SK-N-SH (cell line): Measurements from ENCODE around the gene CSTPP1. TPM values are rescaled to one million over a fixed set of nuclear protein-coding genes. Genes with fewer than 3 reads are reported as not detected.

Source experiments
- CTCF ChIA-PET: fragments of 300-600, 350-600 bp; formaldehyde crosslinking; extraction: SDS; loops from one replicate; lab custom pipeline; 2021; lab: Yijun Ruan, JAX
- POLR2A ChIA-PET: fragments of 350-600 bp; sonication (Branson Sonifier 250); formaldehyde crosslinking; extraction: SDS; loops from one replicate; lab custom pipeline; 2020; ENCODE audit warnings: antibody characterized with exemption, inconsistent platforms; lab: Yijun Ruan, JAX
- DNase-seq: peaks from one replicate; pipeline ENCODE4 v3.0.0; 2012
- H2AFZ ChIP-seq: fragments of 200-600 bp; sonication (generic); 2 replicates; pipeline ENCODE4 v1.8.1; 2016; ENCODE audit warnings: antibody characterized with exemption, mild to moderate bottlenecking, low read depth
- H3F3A ChIP-seq: fragments of 200-600 bp; sonication (generic); replicated peaks from 2 replicates; pipeline ENCODE3; 2016; ENCODE audit warnings: antibody characterized with exemption, mild to moderate bottlenecking; ENCODE audit not compliant: insufficient read depth
- H3K27ac ChIP-seq, 2 experiments: fragments of 200-500 bp in 1 of 2; fragments of 200-600 bp in 1 of 2; sonication (Bioruptor generic) in 1 of 2; sonication (generic), shearing (Covaris generic) in 1 of 2; 2 replicates each; pipeline versions ENCODE4 v1.5.1 to v1.6.1; 2014 to 2016; ENCODE audit warnings: low read depth in 2 of 2, inconsistent platforms in 1 of 2, low read length in 1 of 2, mild to moderate bottlenecking in 1 of 2, mixed read lengths in 1 of 2
- H3K27me3 ChIP-seq: fragments of 200-600 bp; sonication (generic), shearing (Covaris generic); 2 replicates; pipeline ENCODE4 v1.6.1; 2016; ENCODE audit warnings: mixed run types; ENCODE audit not compliant: insufficient read depth
- H3K36me3 ChIP-seq, 2 experiments: fragments of 200-500 bp in 1 of 2; fragments of 200-600 bp in 1 of 2; sonication (Bioruptor generic) in 1 of 2; sonication (generic) in 1 of 2; replicated peaks in 1 of 2; 2 replicates each; pipeline versions ENCODE3 to v1.5.1; 2014 to 2016; ENCODE audit warnings: low read length in 1 of 2, mild to moderate bottlenecking in 1 of 2; ENCODE audit not compliant: insufficient read depth in 2 of 2, control insufficient read depth in 1 of 2
- H3K4me1 ChIP-seq, 2 experiments: fragments of 200-500 bp in 1 of 2; fragments of 200-600 bp in 1 of 2; sonication (Bioruptor generic) in 1 of 2; sonication (generic), shearing (Covaris generic) in 1 of 2; 2 replicates each; pipeline versions ENCODE4 v1.5.1 to v1.6.1; 2014 to 2016; ENCODE audit warnings: low read depth in 1 of 2, low read length in 1 of 2, mixed run types in 1 of 2; ENCODE audit not compliant: insufficient read depth in 2 of 2, control insufficient read depth in 1 of 2
- H3K4me2 ChIP-seq: fragments of 200-600 bp; sonication (generic), shearing (Covaris generic); 2 replicates; pipeline ENCODE4 v1.6.1; 2017; ENCODE audit warnings: mixed run types
- H3K4me3 ChIP-seq, 2 experiments: fragments of 200-500 bp in 1 of 2; fragments of 200-600 bp in 1 of 2; sonication (Bioruptor generic) in 1 of 2; sonication (generic), shearing (Covaris generic) in 1 of 2; 2 replicates each; pipeline versions ENCODE4 v1.5.1 to v1.8.1; 2014 to 2016; ENCODE audit warnings: low read depth in 2 of 2, inconsistent platforms in 1 of 2, low read length in 1 of 2, mild to moderate bottlenecking in 1 of 2, mixed read lengths in 1 of 2, moderate library complexity in 1 of 2
- H3K79me2 ChIP-seq: fragments of 200-600 bp; sonication (generic); 2 replicates; pipeline ENCODE4 v1.8.1; 2017; ENCODE audit warnings: mild to moderate bottlenecking; ENCODE audit not compliant: insufficient read depth
- H3K9ac ChIP-seq: fragments of 200-600 bp; sonication (generic); 2 replicates; pipeline ENCODE4 v1.6.1; 2017; ENCODE audit warnings: mixed run types
- H3K9me2 ChIP-seq: fragments of 200-600 bp; sonication (generic); 2 replicates; pipeline ENCODE4 v1.6.1; 2017; ENCODE audit warnings: mixed run types
- H3K9me3 ChIP-seq: fragments of 200-600 bp; sonication (generic); 2 replicates; pipeline ENCODE4 v1.6.1; 2017; ENCODE audit warnings: mixed run types, mild to moderate bottlenecking, moderate library complexity
- H4K20me1 ChIP-seq: fragments of 200-600 bp; sonication (generic); 2 replicates; pipeline ENCODE4 v1.6.1; 2017; ENCODE audit warnings: mild to moderate bottlenecking, mixed run types; ENCODE audit not compliant: insufficient read depth
- ELF1 ChIP-seq: IDR thresholded peaks from 2 replicates; pipeline ENCODE4 v1.4.0; 2012
- EZH2phosphoT487 ChIP-seq: fragments of 200-600 bp; sonication (generic); IDR thresholded peaks from 2 replicates; pipeline ENCODE4 v1.6.1; 2017; ENCODE audit warnings: low read depth, mixed run types, mild to moderate bottlenecking, antibody characterized with exemption, moderate library complexity, borderline replicate concordance
- FOXJ3 ChIP-seq: sonication (generic); formaldehyde crosslinking; IDR thresholded peaks from 2 replicates; pipeline ENCODE4 v1.5.1; 2020; ENCODE audit warnings: mild to moderate bottlenecking, missing genetic modification reagents
- GABPA ChIP-seq: IDR thresholded peaks from 2 replicates; pipeline ENCODE4 v1.4.0; 2012; ENCODE audit warnings: low read depth, mild to moderate bottlenecking
- MEF2A ChIP-seq: IDR thresholded peaks from 2 replicates; pipeline ENCODE4 v1.4.0; 2012; ENCODE audit warnings: low read depth, borderline replicate concordance
- NRF1 ChIP-seq: IDR thresholded peaks from 2 replicates; pipeline ENCODE4 v1.6.1; 2012; ENCODE audit warnings: low read depth, mild to moderate bottlenecking, low read length
- RCOR1 ChIP-seq: fragments of 150-350 bp; IDR thresholded peaks from 2 replicates; pipeline ENCODE4 v1.6.1; 2017; ENCODE audit warnings: antibody characterized with exemption, low read length
- RFX5 ChIP-seq: IDR thresholded peaks from 2 replicates; pipeline ENCODE4 v1.6.1; 2012; ENCODE audit warnings: mild to moderate bottlenecking, improper control_type of control experiment, low read length
- TAF1 ChIP-seq: IDR thresholded peaks from 2 replicates; pipeline ENCODE4 v1.6.1; 2012; ENCODE audit warnings: low read depth, mild to moderate bottlenecking, low read length, moderate library complexity, borderline replicate concordance
- YY1 ChIP-seq: IDR thresholded peaks from 2 replicates; pipeline ENCODE4 v1.4.0; 2012; ENCODE audit warnings: low read depth, mild to moderate bottlenecking
- WGBS: methylation state at CpG from one replicate; pipeline ENCODE4 v1.1.6; 2017; ENCODE audit warnings: low lambda C conversion rate; 5-methylcytosine and 5-hydroxymethylcytosine counted together
- polyA plus RNA-seq, 3 experiments: library from polyadenylated mRNA; depleted of rRNA; stranded (reverse); fragments of >200 nt; gene quantifications; 2 replicates each; pipeline ENCODE4 v1.2.3, GENCODE V29; 2012
- TF ChIP-seq, protein P1 (sequence below): fragments of 150-350 bp; IDR thresholded peaks from 2 replicates; pipeline ENCODE4 v1.6.1; 2016; ENCODE audit warnings: mild to moderate bottlenecking, low read depth, low read length
- TF ChIP-seq, protein P2 (sequence below): IDR thresholded peaks from 2 replicates; pipeline ENCODE4 v1.4.0; 2012; ENCODE audit warnings: low read depth
- TF ChIP-seq, protein P3 (sequence below): IDR thresholded peaks from 2 replicates; pipeline ENCODE4 v1.4.0; 2012; ENCODE audit warnings: low read depth, borderline replicate concordance
- TF ChIP-seq, protein P4 (sequence below): IDR thresholded peaks from 2 replicates; pipeline ENCODE4; 2012
- TF ChIP-seq, protein P5 (sequence below): fragments of 150-350 bp; IDR thresholded peaks from 2 replicates; pipeline ENCODE4 v1.6.1; 2017; ENCODE audit warnings: antibody characterized with exemption, low read length, low read depth, borderline replicate concordance

Gene CSTPP1
- polyA plus RNA-seq, 1 of the 3 experiments (the other 2 are of a cell fraction): 85.7 TPM

DNA sequence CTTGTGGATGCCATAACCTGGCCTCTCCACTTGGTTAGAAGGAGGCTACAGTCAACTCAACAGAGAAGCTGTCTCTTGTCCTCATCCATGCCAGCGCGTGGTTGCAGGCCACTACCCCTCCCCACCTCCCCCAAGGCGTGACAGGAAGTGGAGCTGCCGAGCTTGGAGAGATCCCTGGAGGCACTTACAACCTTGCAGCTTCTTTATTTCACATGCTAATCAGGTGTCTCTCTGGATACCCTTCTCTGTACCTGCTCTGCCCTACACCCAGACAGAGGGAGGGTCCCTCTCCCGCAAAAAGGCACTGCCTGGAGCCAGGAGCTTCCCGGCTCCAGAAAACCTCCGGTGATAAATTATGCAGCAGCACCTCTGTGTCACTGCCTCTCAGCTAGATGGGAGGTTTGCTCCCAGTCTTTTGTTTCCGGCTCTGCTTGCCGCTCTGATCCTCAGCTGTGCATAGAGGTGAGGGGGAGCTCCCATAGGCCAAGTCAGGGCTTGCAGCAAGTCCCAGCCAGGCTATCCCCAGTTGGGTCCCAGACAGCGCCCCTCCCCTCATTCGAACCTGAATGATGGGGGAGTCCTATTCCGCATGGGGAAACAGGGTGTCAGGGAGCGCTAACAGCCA lies 23.9 kb upstream of the CSTPP1 start:
- H3K9me2 ChIP-seq: no peaks in the 10 kb centered on the region
- 72% methylated on average over 13 of the region's 13 CpGs for WGBS
- no peak overlapping the region for H3K27ac ChIP-seq
- ChIA-PET CTCF (interaction anchor here (1.1 to 10.0 kb wide), 4 partner anchors 16 to 248 kb away, joined by 3 to 170 read pairs (median 6); no protein-coding TSS in a partner anchor), POLR2A (interaction anchor here (1.3 kb wide), 2 partner anchors 9 to 24 kb away, joined by 3 to 5 read pairs; partner anchors contain the start of gene CSTPP1)
- no peak overlapping the region; the same call in 1 of the 2 replicates for H2AFZ ChIP-seq
- no peaks in the 10 kb centered on the region for H3K27me3 ChIP-seq
- 0 out of 2 replicates have a peak, but pooled peaks cover 7% of the 10 kb centered on the region for H4K20me1 ChIP-seq
- no peak overlapping the region for H3K9ac ChIP-seq
- H3K79me2 ChIP-seq: peaks cover 45% of the 10 kb centered on the region
- no peaks in the 10 kb centered on the region for H3K36me3 ChIP-seq
- H3F3A ChIP-seq: peaks cover 26% of the 10 kb centered on the region
- H3K4me2 ChIP-seq: peak overlapping the region; percentile 44
- peak; percentile 52 for DNase-seq
- TF ChIP-seq, protein P1, sequence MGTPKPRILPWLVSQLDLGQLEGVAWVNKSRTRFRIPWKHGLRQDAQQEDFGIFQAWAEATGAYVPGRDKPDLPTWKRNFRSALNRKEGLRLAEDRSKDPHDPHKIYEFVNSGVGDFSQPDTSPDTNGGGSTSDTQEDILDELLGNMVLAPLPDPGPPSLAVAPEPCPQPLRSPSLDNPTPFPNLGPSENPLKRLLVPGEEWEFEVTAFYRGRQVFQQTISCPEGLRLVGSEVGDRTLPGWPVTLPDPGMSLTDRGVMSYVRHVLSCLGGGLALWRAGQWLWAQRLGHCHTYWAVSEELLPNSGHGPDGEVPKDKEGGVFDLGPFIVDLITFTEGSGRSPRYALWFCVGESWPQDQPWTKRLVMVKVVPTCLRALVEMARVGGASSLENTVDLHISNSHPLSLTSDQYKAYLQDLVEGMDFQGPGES: no peak
- TF ChIP-seq, protein P2, sequence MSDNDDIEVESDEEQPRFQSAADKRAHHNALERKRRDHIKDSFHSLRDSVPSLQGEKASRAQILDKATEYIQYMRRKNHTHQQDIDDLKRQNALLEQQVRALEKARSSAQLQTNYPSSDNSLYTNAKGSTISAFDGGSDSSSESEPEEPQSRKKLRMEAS: peak; percentile 44; the same call in 1 of the 2 replicates
- TF ChIP-seq GABPA: no peak
- TF ChIP-seq YY1: no peak
- no peak for TF ChIP-seq RCOR1
- no peaks in the 10 kb centered on the region for H3K9me3 ChIP-seq
- H3K4me1 ChIP-seq: peaks cover 27 to 29% of the 10 kb centered on the region in 2 experiments; a peak in 3 of 4 replicates
- H3K4me3 ChIP-seq: no peak overlapping the region

DNA sequence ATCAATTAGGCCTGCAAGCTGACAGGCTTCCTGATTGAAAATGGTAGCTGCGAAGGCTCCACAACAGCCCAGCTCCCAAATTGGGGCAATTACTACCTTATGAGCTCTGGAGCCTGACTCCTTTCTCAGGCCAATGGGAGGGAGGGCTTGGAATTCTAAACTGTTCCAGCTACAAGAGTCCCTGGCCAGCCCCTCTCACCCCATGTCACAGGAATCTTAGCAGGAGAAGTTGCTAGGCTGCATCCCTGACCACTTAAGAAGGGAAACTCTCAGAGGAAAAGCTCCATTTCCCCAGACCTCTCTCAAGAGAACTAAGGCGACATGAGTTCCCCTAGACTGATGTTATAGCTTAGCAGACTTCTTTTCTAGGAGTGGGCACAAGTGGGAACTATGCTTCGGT lies 23.1 kb upstream of the CSTPP1 start:
- peaks cover 26% of the 10 kb centered on the region for H3F3A ChIP-seq
- ChIA-PET CTCF (interaction anchor here (1.1 to 10.0 kb wide), 5 partner anchors 8 to 247 kb away, joined by 3 to 170 read pairs (median 5); no protein-coding TSS in a partner anchor), POLR2A (interaction anchor here (0.6 to 1.3 kb wide), 3 partner anchors 21 to 67 kb away, joined by 3 to 4 read pairs (median 3); partner anchors contain the start of gene CSTPP1)
- H3K79me2 ChIP-seq: peaks cover 47% of the 10 kb centered on the region
- WGBS: 96% methylated on average over 3 of the region's 3 CpGs
- H3K27me3 ChIP-seq: no peaks in the 10 kb centered on the region
- TF ChIP-seq, protein P3, sequence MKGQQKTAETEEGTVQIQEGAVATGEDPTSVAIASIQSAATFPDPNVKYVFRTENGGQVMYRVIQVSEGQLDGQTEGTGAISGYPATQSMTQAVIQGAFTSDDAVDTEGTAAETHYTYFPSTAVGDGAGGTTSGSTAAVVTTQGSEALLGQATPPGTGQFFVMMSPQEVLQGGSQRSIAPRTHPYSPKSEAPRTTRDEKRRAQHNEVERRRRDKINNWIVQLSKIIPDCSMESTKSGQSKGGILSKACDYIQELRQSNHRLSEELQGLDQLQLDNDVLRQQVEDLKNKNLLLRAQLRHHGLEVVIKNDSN: no peak
- TF ChIP-seq TAF1 (no peak), NRF1 (no peak), ELF1 (no peak), RFX5 (no peak), FOXJ3 (CRISPR knock-in tag) (no peak), MEF2A (no peak), YY1 (no peak), EZH2phosphoT487 (no peak)
- TF ChIP-seq, protein P4, sequence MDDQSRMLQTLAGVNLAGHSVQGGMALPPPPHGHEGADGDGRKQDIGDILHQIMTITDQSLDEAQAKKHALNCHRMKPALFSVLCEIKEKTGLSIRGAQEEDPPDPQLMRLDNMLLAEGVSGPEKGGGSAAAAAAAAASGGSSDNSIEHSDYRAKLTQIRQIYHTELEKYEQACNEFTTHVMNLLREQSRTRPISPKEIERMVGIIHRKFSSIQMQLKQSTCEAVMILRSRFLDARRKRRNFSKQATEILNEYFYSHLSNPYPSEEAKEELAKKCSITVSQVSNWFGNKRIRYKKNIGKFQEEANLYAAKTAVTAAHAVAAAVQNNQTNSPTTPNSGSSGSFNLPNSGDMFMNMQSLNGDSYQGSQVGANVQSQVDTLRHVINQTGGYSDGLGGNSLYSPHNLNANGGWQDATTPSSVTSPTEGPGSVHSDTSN: no peak
- TF ChIP-seq, protein P2: no peak
- TF ChIP-seq, protein P5, sequence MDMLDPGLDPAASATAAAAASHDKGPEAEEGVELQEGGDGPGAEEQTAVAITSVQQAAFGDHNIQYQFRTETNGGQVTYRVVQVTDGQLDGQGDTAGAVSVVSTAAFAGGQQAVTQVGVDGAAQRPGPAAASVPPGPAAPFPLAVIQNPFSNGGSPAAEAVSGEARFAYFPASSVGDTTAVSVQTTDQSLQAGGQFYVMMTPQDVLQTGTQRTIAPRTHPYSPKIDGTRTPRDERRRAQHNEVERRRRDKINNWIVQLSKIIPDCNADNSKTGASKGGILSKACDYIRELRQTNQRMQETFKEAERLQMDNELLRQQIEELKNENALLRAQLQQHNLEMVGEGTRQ: no peak
- no peak overlapping the region for H2AFZ ChIP-seq
- peak overlapping the region; percentile 64; the same call in 1 of the 2 replicates for H3K4me2 ChIP-seq
- H3K36me3 ChIP-seq: no peaks in the 10 kb centered on the region
- peak overlapping the region; percentile 2 to 64; a peak in 1 of 4 replicates for H3K27ac ChIP-seq
- DNase-seq: no peak
- no peak overlapping the region for H3K4me3 ChIP-seq
- no peaks in the 10 kb centered on the region for H3K9me3 ChIP-seq
- peaks cover 27 to 31% of the 10 kb centered on the region in 2 experiments; a peak in 3 of 4 replicates for H3K4me1 ChIP-seq
- 0 out of 2 replicates have a peak, but pooled peaks cover 7% of the 10 kb centered on the region for H4K20me1 ChIP-seq
- no peak overlapping the region for H3K9ac ChIP-seq
- H3K9me2 ChIP-seq: no peaks in the 10 kb centered on the region
